ENCODE results near the gene COG3. TPM values are rescaled to one million over a fixed set of nuclear protein-coding genes. Genes with fewer than 3 reads are reported as not detected.

The COG3 gene
- total RNA-seq, 1 experiment from 2014 or later: 20.3 TPM

DNA sequence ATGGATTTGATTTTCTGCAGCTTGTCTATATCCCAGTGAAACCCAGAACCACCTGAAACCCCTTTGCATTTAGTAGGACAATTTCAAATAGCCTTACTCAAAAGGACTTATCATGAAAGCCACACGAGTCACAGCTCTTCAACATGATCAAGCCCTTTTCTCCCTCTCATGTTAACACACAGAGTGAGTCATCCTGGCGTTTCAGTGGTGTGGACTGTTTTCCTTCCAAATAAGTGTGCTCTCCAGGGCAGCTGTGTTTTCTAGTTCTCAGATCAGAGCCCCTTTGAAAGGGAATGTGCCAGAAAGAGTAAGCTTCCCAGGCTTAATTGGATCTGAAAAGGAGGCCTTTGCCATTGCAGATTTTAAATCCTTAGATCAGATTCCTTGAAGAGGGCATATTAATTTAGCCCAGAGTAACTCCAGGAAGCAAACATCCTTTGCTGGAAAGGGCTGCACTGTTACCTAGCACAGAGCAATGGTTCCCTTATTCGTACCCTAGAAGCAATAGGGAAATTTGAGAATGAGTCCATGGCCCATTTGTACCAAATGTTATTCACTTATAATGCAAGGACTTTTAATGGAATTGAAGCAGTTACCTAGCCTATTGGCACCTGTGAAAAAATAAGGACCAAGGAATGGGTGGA is 99.5 kb downstream of the COG3 start:
- TF ChIP-seq EZH2 (IDR thresholded peaks at IDR 0.05; ENCODE audit: borderline replicate concordance, low read depth, low read length, poor library complexity, severe bottlenecking) (no peak), CTCF (conservative IDR thresholded peaks at IDR 0.05; ENCODE audit: low read depth, low read length) (no peak)
- BruUV-seq (replicated peaks): no TSS peak
- CTCF ChIA-PET: no interaction called here

DNA sequence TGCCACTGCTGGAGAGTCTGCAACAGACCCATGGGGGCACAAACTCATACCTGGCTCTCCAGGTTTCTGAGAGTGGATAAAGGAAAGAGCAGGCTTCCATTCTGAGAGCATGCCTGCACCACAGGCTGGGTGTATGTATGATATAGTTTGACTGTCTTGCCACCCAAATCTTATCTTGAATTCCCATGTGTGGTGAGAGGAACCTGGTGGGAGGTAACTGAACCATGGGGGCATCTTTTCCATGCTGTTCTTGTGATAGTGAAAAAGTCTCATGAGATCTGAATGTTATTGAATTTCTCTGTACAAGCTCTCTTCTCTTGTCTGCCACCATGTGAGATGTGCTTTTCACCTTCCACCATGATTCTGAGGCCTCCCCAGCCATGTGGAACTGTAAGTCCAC is 100.6 kb downstream of the COG3 start:
- H3K4me1 ChIP-seq (ENCODE audit: insufficient read depth, low read length, poor library complexity, severe bottlenecking): no peaks in the 10 kb centered on the region
- H3K27me3 ChIP-seq (replicated peaks; ENCODE audit: insufficient read depth, low read depth, low read length, poor library complexity): no peaks in the 10 kb centered on the region
- BruUV-seq (replicated peaks): no TSS peak
- no peak for DNase-seq (ENCODE audit: low spot score)
- H3K27ac ChIP-seq (ENCODE audit: low read depth, low read length, poor library complexity, severe bottlenecking): no peak overlapping the region
- H3K9me3 ChIP-seq (ENCODE audit: low read depth, low read length, poor library complexity, severe bottlenecking): no peaks in the 10 kb centered on the region
- no peaks in the 10 kb centered on the region for H3K36me3 ChIP-seq (ENCODE audit: insufficient read depth, low read length, poor library complexity, severe bottlenecking)
- no peak for TF ChIP-seq CTCF (conservative IDR thresholded peaks at IDR 0.05; ENCODE audit: low read depth, low read length)
- TF ChIP-seq EZH2 (IDR thresholded peaks at IDR 0.05; ENCODE audit: borderline replicate concordance, low read depth, low read length, poor library complexity, severe bottlenecking): no peak
- ChIA-PET CTCF (no interaction called here), POLR2A (ENCODE audit: low non-redundant PET) (no interaction called here)
- H3K4me3 ChIP-seq (ENCODE audit: low read depth, low read length, poor library complexity, severe bottlenecking): no peak overlapping the region
- intact Hi-C loops (cut with micrococcal nuclease; ENCODE audit: unreplicated experiment): no loop called here

More for the DNA sequence above, 99.5 kb downstream of the COG3 start:
- intact Hi-C loops (cut with micrococcal nuclease; ENCODE audit: unreplicated experiment): no loop called here
- H3K9me3 ChIP-seq (ENCODE audit: low read depth, low read length, poor library complexity, severe bottlenecking): no peaks in the 10 kb centered on the region
- H3K4me1 ChIP-seq (ENCODE audit: insufficient read depth, low read length, poor library complexity, severe bottlenecking): no peaks in the 10 kb centered on the region
- H3K4me3 ChIP-seq (ENCODE audit: low read depth, low read length, poor library complexity, severe bottlenecking): no peak overlapping the region
- no peak overlapping the region for H3K27ac ChIP-seq (ENCODE audit: low read depth, low read length, poor library complexity, severe bottlenecking)
- H3K36me3 ChIP-seq (ENCODE audit: insufficient read depth, low read length, poor library complexity, severe bottlenecking): no peaks in the 10 kb centered on the region
- H3K27me3 ChIP-seq (replicated peaks; ENCODE audit: insufficient read depth, low read depth, low read length, poor library complexity): no peaks in the 10 kb centered on the region
- peak; percentile 45 for DNase-seq (ENCODE audit: low spot score)
- POLR2A ChIA-PET (ENCODE audit: low non-redundant PET): no interaction called here

GRCh38 chr13:45575146-45575829 is 110.5 kb downstream of the COG3 start:
- no peaks in the 10 kb centered on the region for H3K27me3 ChIP-seq (replicated peaks; ENCODE audit: insufficient read depth, low read depth, low read length, poor library complexity)
- H3K27ac ChIP-seq (ENCODE audit: low read depth, low read length, poor library complexity, severe bottlenecking): no peak overlapping the region
- peaks cover 6% of the 10 kb centered on the region for H3K4me1 ChIP-seq (ENCODE audit: insufficient read depth, low read length, poor library complexity, severe bottlenecking)
- no peak for TF ChIP-seq EZH2 (IDR thresholded peaks at IDR 0.05; ENCODE audit: borderline replicate concordance, low read depth, low read length, poor library complexity, severe bottlenecking)
- TF ChIP-seq CTCF (conservative IDR thresholded peaks at IDR 0.05; ENCODE audit: low read depth, low read length): no peak
- no peak overlapping the region for H3K4me3 ChIP-seq (ENCODE audit: low read depth, low read length, poor library complexity, severe bottlenecking)
- intact Hi-C loops (cut with micrococcal nuclease; ENCODE audit: unreplicated experiment): no loop called here
- no peak for DNase-seq (ENCODE audit: low spot score)
- H3K36me3 ChIP-seq (ENCODE audit: insufficient read depth, low read length, poor library complexity, severe bottlenecking): no peaks in the 10 kb centered on the region
- H3K9me3 ChIP-seq (ENCODE audit: low read depth, low read length, poor library complexity, severe bottlenecking): no peaks in the 10 kb centered on the region
- ChIA-PET CTCF (no interaction called here), POLR2A (ENCODE audit: low non-redundant PET) (no interaction called here)
- no TSS peak for BruUV-seq (replicated peaks)
